Immature natural killer cell (primary cell): ENCODE results near the gene AMPD1. TPM values are rescaled to one million over a fixed set of nuclear protein-coding genes. Genes with fewer than 3 reads are reported as not detected.

ENCODE experiments used
- DNase-seq, 3 donors: peaks; one replicate each; pipeline ENCODE4 v3.0.0; 2022; ENCODE audit warnings: mixed read lengths in 1 of 3
- H3K27ac Mint-ChIP-seq, 6 donors: one replicate each; pipeline ENCODE4 v1.8.0; 2020; ENCODE audit warnings: mixed read lengths in 6 of 6, mild to moderate bottlenecking in 5 of 6, inconsistent platforms in 4 of 6, moderate library complexity in 3 of 6
- H3K27me3 Mint-ChIP-seq, 3 donors: one replicate each; pipeline ENCODE4 v1.8.0; 2020 to 2021; ENCODE audit warnings: low read depth in 3 of 3, mild to moderate bottlenecking in 3 of 3, mixed read lengths in 3 of 3, moderate library complexity in 3 of 3, inconsistent platforms in 1 of 3
- H3K36me3 Mint-ChIP-seq, 3 donors: one replicate each; pipeline ENCODE4 v1.8.0; 2020; ENCODE audit warnings: mixed read lengths in 3 of 3, inconsistent platforms in 2 of 3, mild to moderate bottlenecking in 2 of 3
- H3K4me1 Mint-ChIP-seq, 2 donors: one replicate each; pipeline ENCODE4 v1.8.0; 2020; ENCODE audit warnings: inconsistent platforms in 2 of 2, mild to moderate bottlenecking in 2 of 2, mixed read lengths in 2 of 2, moderate library complexity in 1 of 2
- H3K4me3 Mint-ChIP-seq, 5 donors: one replicate each; pipeline ENCODE4 v1.8.0; 2020; ENCODE audit warnings: mild to moderate bottlenecking in 5 of 5, mixed read lengths in 5 of 5, inconsistent platforms in 3 of 5, moderate library complexity in 3 of 5
- H3K9me3 Mint-ChIP-seq, 6 donors: one replicate each; pipeline ENCODE4 v1.8.0; 2020; ENCODE audit warnings: mild to moderate bottlenecking in 6 of 6, mixed read lengths in 6 of 6, inconsistent platforms in 4 of 6, moderate library complexity in 3 of 6
- polyA plus RNA-seq, 3 donors: library from polyadenylated mRNA; unstranded; fragments of 300-500 nt; fragmentation: Illumina TruSeq; gene quantifications; one replicate each; pipeline ENCODE4 v1.2.3, GENCODE V29; 2021

The AMPD1 gene
- polyA plus RNA-seq, result not detected

GRCh38 chr1:114695430-114696058, at the start of gene AMPD1:
AMPD1 (minus strand) TSS chr1:114695546; CDS start chr1:114695471, 75 bp downstream.
- H3K27ac Mint-ChIP-seq, result no peak within 1 kb of the TSS
- H3K9me3 Mint-ChIP-seq, result no peaks in the 10 kb centered on the region
- H3K4me1 Mint-ChIP-seq, result no peaks in the 10 kb centered on the region
- H3K36me3 Mint-ChIP-seq, result no peaks in the 10 kb centered on the region
- no peak within 1 kb of the TSS for H3K4me3 Mint-ChIP-seq
- DNase-seq, result no peak
- peaks cover 0 to 6% (median 3%) of the 10 kb centered on the region in 3 donors for H3K27me3 Mint-ChIP-seq

GRCh38 chr1:114741963-114742746, 46.8 kb upstream of the AMPD1 start:
- H3K9me3 Mint-ChIP-seq, result no peaks in the 10 kb centered on the region
- H3K4me1 Mint-ChIP-seq, result peaks cover 43 to 85% of the 10 kb centered on the region in 2 donors
- H3K27ac Mint-ChIP-seq, result no peak overlapping the region
- H3K4me3 Mint-ChIP-seq, result no peak overlapping the region
- peaks cover 8 to 21% (median 10%) of the 10 kb centered on the region in 3 donors for H3K36me3 Mint-ChIP-seq
- DNase-seq, result no peak
- H3K27me3 Mint-ChIP-seq, result peaks cover 0 to 1% (median 0%) of the 10 kb centered on the region in 3 donors

- no peak for DNase-seq
- peaks cover 0 to 1% (median 1%) of the 10 kb centered on the region in 3 donors for H3K27me3 Mint-ChIP-seq
- peaks cover 29 to 67% of the 10 kb centered on the region in 2 donors for H3K4me1 Mint-ChIP-seq
- H3K36me3 Mint-ChIP-seq, result peaks cover 20 to 27% (median 22%) of the 10 kb centered on the region in 3 donors
- no peak overlapping the region for H3K27ac Mint-ChIP-seq
- no peak overlapping the region for H3K4me3 Mint-ChIP-seq
- H3K9me3 Mint-ChIP-seq, result no peaks in the 10 kb centered on the region
Observed at GRCh38 chr1:114740331-114740730, 45.0 kb upstream of the AMPD1 start.

- Mint-ChIP-seq H3K4me3 (no peak overlapping the region), H3K4me1 (peaks cover 14 to 37% of the 10 kb centered on the region in 2 donors), H3K27me3 (peaks cover 0 to 4% (median 1%) of the 10 kb centered on the region in 3 donors), H3K36me3 (peaks cover 19 to 43% (median 36%) of the 10 kb centered on the region in 3 donors), H3K9me3 (no peaks in the 10 kb centered on the region), H3K27ac (no peak overlapping the region)
- DNase-seq, result no peak
Observed at GRCh38 chr1:114737314-114737849, 42.0 kb upstream of the AMPD1 start.

GRCh38 chr1:114735479-114735878, 40.1 kb upstream of the AMPD1 start:
- peaks cover 2 to 25% of the 10 kb centered on the region in 2 donors for H3K4me1 Mint-ChIP-seq
- peak overlapping the region in 1 of 6 donors; percentile 31 for H3K27ac Mint-ChIP-seq
- no peaks in the 10 kb centered on the region for H3K9me3 Mint-ChIP-seq
- H3K4me3 Mint-ChIP-seq, result no peak overlapping the region
- peaks cover 19 to 56% (median 48%) of the 10 kb centered on the region in 3 donors for H3K36me3 Mint-ChIP-seq
- H3K27me3 Mint-ChIP-seq, result peaks cover 0 to 4% (median 0%) of the 10 kb centered on the region in 3 donors
- no peak for DNase-seq

GRCh38 chr1:114729782-114730181, 34.4 kb upstream of the AMPD1 start:
- peaks cover 0 to 2% (median 0%) of the 10 kb centered on the region in 3 donors for H3K27me3 Mint-ChIP-seq
- no peak for DNase-seq
- no peaks in the 10 kb centered on the region for H3K9me3 Mint-ChIP-seq
- H3K4me1 Mint-ChIP-seq, result peaks cover 0 to 25% of the 10 kb centered on the region in 2 donors
- peaks cover 11 to 73% (median 50%) of the 10 kb centered on the region in 3 donors for H3K36me3 Mint-ChIP-seq
- no peak overlapping the region for H3K4me3 Mint-ChIP-seq
- H3K27ac Mint-ChIP-seq, result no peak overlapping the region

GRCh38 chr1:114728553-114728952, 33.2 kb upstream of the AMPD1 start:
- Mint-ChIP-seq H3K27ac (no peak overlapping the region), H3K27me3 (peaks cover 0 to 2% (median 0%) of the 10 kb centered on the region in 3 donors), H3K9me3 (no peaks in the 10 kb centered on the region), H3K4me1 (peaks cover 0 to 25% of the 10 kb centered on the region in 2 donors), H3K4me3 (no peak overlapping the region), H3K36me3 (peaks cover 17 to 71% (median 50%) of the 10 kb centered on the region in 3 donors)
- no peak for DNase-seq

GRCh38 chr1:114725230-114725629, 29.9 kb upstream of the AMPD1 start:
- Mint-ChIP-seq H3K27ac (peak overlapping the region in 2 of 6 donors; percentile 12 to 41), H3K27me3 (peaks cover 0 to 2% (median 2%) of the 10 kb centered on the region in 3 donors), H3K4me3 (no peak overlapping the region), H3K4me1 (peaks cover 0 to 15% of the 10 kb centered on the region in 2 donors), H3K9me3 (no peaks in the 10 kb centered on the region), H3K36me3 (peaks cover 23 to 70% (median 47%) of the 10 kb centered on the region in 3 donors)
- no peak for DNase-seq

GRCh38 chr1:114723915-114724314, 28.6 kb upstream of the AMPD1 start:
- peaks cover 0 to 2% (median 2%) of the 10 kb centered on the region in 3 donors for H3K27me3 Mint-ChIP-seq
- H3K4me3 Mint-ChIP-seq, result no peak overlapping the region
- H3K36me3 Mint-ChIP-seq, result peaks cover 21 to 69% (median 41%) of the 10 kb centered on the region in 3 donors
- no peaks in the 10 kb centered on the region for H3K9me3 Mint-ChIP-seq
- H3K4me1 Mint-ChIP-seq, result peaks cover 0 to 5% of the 10 kb centered on the region in 2 donors
- H3K27ac Mint-ChIP-seq, result no peak overlapping the region
- DNase-seq, result no peak

- Mint-ChIP-seq H3K36me3 (peaks cover 21 to 74% (median 41%) of the 10 kb centered on the region in 3 donors), H3K27ac (no peak overlapping the region)
Observed at GRCh38 chr1:114723457-114723856, 28.1 kb upstream of the AMPD1 start.

GRCh38 chr1:114720492-114720891, 25.1 kb upstream of the AMPD1 start:
- no peak overlapping the region for H3K27ac Mint-ChIP-seq
- H3K36me3 Mint-ChIP-seq, result peaks cover 21 to 50% (median 31%) of the 10 kb centered on the region in 3 donors
- H3K9me3 Mint-ChIP-seq, result no peaks in the 10 kb centered on the region
- no peak for DNase-seq
- H3K4me3 Mint-ChIP-seq, result no peak overlapping the region
- peaks cover 7 to 16% (median 9%) of the 10 kb centered on the region in 3 donors for H3K27me3 Mint-ChIP-seq
- H3K4me1 Mint-ChIP-seq, result peaks cover 16 to 19% of the 10 kb centered on the region in 2 donors

More at GRCh38 chr1:114723457-114723856, 28.1 kb upstream of the AMPD1 start:
- Mint-ChIP-seq H3K4me3 (no peak overlapping the region), H3K27me3 (peaks cover under 1 to 2% (median 2%) of the 10 kb centered on the region in 3 donors), H3K4me1 (peaks cover 0 to 5% of the 10 kb centered on the region in 2 donors), H3K9me3 (no peaks in the 10 kb centered on the region)
- no peak for DNase-seq

- peak overlapping the region in 3 of 6 donors; percentile 28 to 58 (median 41) for H3K27ac Mint-ChIP-seq
- peaks cover 15 to 44% (median 22%) of the 10 kb centered on the region in 3 donors for H3K36me3 Mint-ChIP-seq
- H3K4me3 Mint-ChIP-seq, result no peak overlapping the region
- peaks cover 19 to 24% of the 10 kb centered on the region in 2 donors for H3K4me1 Mint-ChIP-seq
- H3K9me3 Mint-ChIP-seq, result no peaks in the 10 kb centered on the region
- peaks cover 7 to 16% (median 9%) of the 10 kb centered on the region in 3 donors for H3K27me3 Mint-ChIP-seq
- DNase-seq, result no peak
Observed at GRCh38 chr1:114719424-114719787, 24.1 kb upstream of the AMPD1 start.

GRCh38 chr1:114718661-114719423, 23.5 kb upstream of the AMPD1 start:
- H3K27ac Mint-ChIP-seq, result peak overlapping the region in 5 of 6 donors; percentile 28 to 65 (median 41)
- peaks cover 19 to 29% of the 10 kb centered on the region in 2 donors for H3K4me1 Mint-ChIP-seq
- H3K36me3 Mint-ChIP-seq, result peaks cover 11 to 40% (median 16%) of the 10 kb centered on the region in 3 donors
- DNase-seq, result no peak
- H3K4me3 Mint-ChIP-seq, result peak overlapping the region in 1 of 5 donors; percentile 33
- H3K9me3 Mint-ChIP-seq, result no peaks in the 10 kb centered on the region
- peaks cover 7 to 16% (median 9%) of the 10 kb centered on the region in 3 donors for H3K27me3 Mint-ChIP-seq
